GM23248 (cell line): Measurements from ENCODE around the gene GPAT3. TPM values are rescaled to one million over a fixed set of nuclear protein-coding genes. Genes with fewer than 3 reads are reported as not detected.
A peak's percentile ranks its signal among the peaks of the same experiment; 100 is the strongest.

Experiments
- DNase-seq: peaks from one replicate; pipeline ENCODE4 v3.0.0-alpha.2; 2015
- H2AFZ ChIP-seq: fragments of 200-600 bp; sonication (generic); 2 replicates; pipeline ENCODE4 v1.6.1; 2016; ENCODE audit warnings: antibody characterized with exemption
- H3F3A ChIP-seq: fragments of 200-600 bp; sonication (generic); 2 replicates; pipeline ENCODE4 v1.6.1; 2016; ENCODE audit warnings: mild to moderate bottlenecking, antibody characterized with exemption, mixed run types; ENCODE audit not compliant: insufficient read depth
- H3K27ac ChIP-seq: fragments of 200-600 bp; sonication (generic); 2 replicates; pipeline ENCODE4 v1.5.1; 2016; ENCODE audit warnings: mild to moderate bottlenecking
- H3K27me3 ChIP-seq: fragments of 200-600 bp; sonication (generic); replicated peaks from 2 replicates; pipeline ENCODE4 v1.6.1; 2016; ENCODE audit warnings: mild to moderate bottlenecking; ENCODE audit not compliant: insufficient read depth
- H3K36me3 ChIP-seq: fragments of 200-600 bp; sonication (generic); 2 replicates; pipeline ENCODE4 v1.6.1; 2016; ENCODE audit warnings: low read depth, mild to moderate bottlenecking
- H3K4me1 ChIP-seq: fragments of 200-600 bp; sonication (generic); 2 replicates; pipeline ENCODE4 v1.6.1; 2016; ENCODE audit warnings: mild to moderate bottlenecking; ENCODE audit not compliant: insufficient read depth
- H3K4me2 ChIP-seq: fragments of 200-600 bp; sonication (generic); one replicate; pipeline ENCODE4 v1.6.1; 2016; ENCODE audit warnings: mild to moderate bottlenecking; ENCODE audit not compliant: unreplicated experiment
- H3K4me3 ChIP-seq: fragments of 200-600 bp; sonication (generic); 2 replicates; pipeline ENCODE4 v1.5.1; 2016; ENCODE audit warnings: mild to moderate bottlenecking
- H3K79me2 ChIP-seq: fragments of 200-600 bp; sonication (generic); 2 replicates; pipeline ENCODE4 v1.6.1; 2016; ENCODE audit warnings: mild to moderate bottlenecking; ENCODE audit not compliant: insufficient read depth
- H3K9ac ChIP-seq: fragments of 200-600 bp; sonication (generic); 2 replicates; pipeline ENCODE4 v1.6.1; 2016; ENCODE audit warnings: mild to moderate bottlenecking
- H3K9me2 ChIP-seq: fragments of 200-600 bp; sonication (generic); 2 replicates; pipeline ENCODE4 v1.6.1; 2016; ENCODE audit warnings: mixed run types, mild to moderate bottlenecking, moderate library complexity; ENCODE audit not compliant: insufficient read depth
- H3K9me3 ChIP-seq: fragments of 200-600 bp; sonication (generic); one replicate; pipeline ENCODE4 v1.6.1; 2017; ENCODE audit warnings: low read depth
- H4K20me1 ChIP-seq: fragments of 200-600 bp; sonication (generic); 2 replicates; pipeline ENCODE4 v1.6.0; 2016; ENCODE audit not compliant: insufficient read depth
- EZH2 ChIP-seq: fragments of 200-600 bp; sonication (generic); IDR thresholded peaks from 2 replicates; pipeline ENCODE4 v1.6.1; 2018; ENCODE audit warnings: antibody characterized with exemption, mild to moderate bottlenecking; ENCODE audit not compliant: insufficient read depth, poor library complexity, severe bottlenecking
- EZH2phosphoT487 ChIP-seq: fragments of 200-600 bp; sonication (generic); IDR thresholded peaks from 2 replicates; pipeline ENCODE4 v1.6.1; 2018; ENCODE audit warnings: antibody characterized with exemption, moderate library complexity, mild to moderate bottlenecking, low read depth; ENCODE audit not compliant: insufficient read depth
- WGBS, 2 experiments: methylation state at CpG; one replicate each; pipeline ENCODE4 v1.1.6; 2015 to 2017; ENCODE audit warnings: low lambda C conversion rate in 2 of 2, low coverage in 1 of 2; ENCODE audit errors: missing lambda C conversion rate in 2 of 2; 5-methylcytosine and 5-hydroxymethylcytosine counted together
- in situ Hi-C: fragments of 300-500 bp; cut with MboI; formaldehyde crosslinking; loops from 2 replicates; pipeline ENCODE4 v1.15.0; 2020
- polyA plus RNA-seq: library from polyadenylated mRNA; unstranded; fragments of >200 nt; fragmentation: Nextera tagmentation; extraction: Ambion mirVana; gene quantifications from 2 replicates; pipeline ENCODE4 v1.2.1, GENCODE V29; 2016
- total RNA-seq: library from RNA; depleted of rRNA; stranded (reverse); fragments of >200 nt; shearing (Covaris generic); gene quantifications from 2 replicates; pipeline ENCODE4 v1.2.3, GENCODE V29; 2014

Gene GPAT3
- total and polyA plus RNA-seq, 2 experiments from 2014 or later, result 1.7 to 2.5 TPM

GRCh38 chr4:83639849-83640493 lies 104.1 kb downstream of the GPAT3 start:
- Histone ChIP-seq H3K4me1 (peaks cover 2% of the 10 kb centered on the region; the same call in 1 of the 2 replicates), H3K4me3 (no peak overlapping the region), H3K9ac (no peak overlapping the region), H3K4me2 (no peak overlapping the region), H3K36me3 (no peaks in the 10 kb centered on the region), H3F3A (no peaks in the 10 kb centered on the region), H3K79me2 (no peaks in the 10 kb centered on the region), H3K27me3 (no peaks in the 10 kb centered on the region), H3K9me2 (no peaks in the 10 kb centered on the region), H2AFZ (peak overlapping the region; percentile 17; the same call in 1 of the 2 replicates), H4K20me1 (no peaks in the 10 kb centered on the region), H3K9me3 (no peaks in the 10 kb centered on the region), H3K27ac (no peak overlapping the region)
- WGBS, 2 experiments, result 23% methylated on average over 5 of the region's 5 CpGs
- in situ Hi-C loops, result loop anchor here (5.0 to 25.0 kb wide), 3 partner anchors 128 to 865 kb away; no protein-coding TSS in a partner anchor
- DNase-seq, result peak; percentile 83
- TF ChIP-seq EZH2, result no peak
- no peak for TF ChIP-seq EZH2phosphoT487

- in situ Hi-C loops, result loop anchor here (10.0 to 25.0 kb wide), 2 partner anchors 281 to 862 kb away; no protein-coding TSS in a partner anchor
Measured at GRCh38 chr4:83643036-83643435, 107.1 kb downstream of the GPAT3 start.

GRCh38 chr4:83644677-83645659 lies 109.1 kb downstream of the GPAT3 start:
- Histone ChIP-seq H3K79me2 (no peaks in the 10 kb centered on the region), H3K9me2 (no peaks in the 10 kb centered on the region), H2AFZ (peak overlapping the region; percentile 47), H3K27ac (no peak overlapping the region), H3K36me3 (no peaks in the 10 kb centered on the region), H3F3A (no peaks in the 10 kb centered on the region), H3K9me3 (no peaks in the 10 kb centered on the region), H4K20me1 (no peaks in the 10 kb centered on the region), H3K4me1 (peaks cover 13% of the 10 kb centered on the region), H3K27me3 (no peaks in the 10 kb centered on the region), H3K9ac (no peak overlapping the region), H3K4me3 (0 out of 2 replicates have a peak overlapping the region, but pooled peaks have one; percentile 22), H3K4me2 (peak overlapping the region; percentile 60)
- DNase-seq, result peak; percentile 66
- WGBS, 2 experiments, result 0 to 1% methylated on average over 5 of the region's 5 CpGs
- TF ChIP-seq EZH2phosphoT487 (no peak), EZH2 (no peak)
- in situ Hi-C loops, result loop anchor here (10.0 to 25.0 kb wide), 2 partner anchors 283 to 860 kb away; no protein-coding TSS in a partner anchor

More at GRCh38 chr4:83643036-83643435, 107.1 kb downstream of the GPAT3 start:
- Histone ChIP-seq H3K36me3 (no peaks in the 10 kb centered on the region), H3K9me2 (no peaks in the 10 kb centered on the region), H3K4me3 (no peak overlapping the region), H3K9ac (no peak overlapping the region), H3K4me1 (peaks cover 13% of the 10 kb centered on the region), H3K4me2 (no peak overlapping the region), H3K27me3 (no peaks in the 10 kb centered on the region), H3K79me2 (no peaks in the 10 kb centered on the region), H2AFZ (no peak overlapping the region), H3K27ac (no peak overlapping the region), H3F3A (no peaks in the 10 kb centered on the region), H3K9me3 (no peaks in the 10 kb centered on the region), H4K20me1 (no peaks in the 10 kb centered on the region)
- WGBS, 2 experiments, result 81 to 87% methylated on average over 4 of the region's 4 CpGs
- DNase-seq, result no peak
- TF ChIP-seq EZH2phosphoT487 (no peak), EZH2 (no peak)

GRCh38 chr4:83646538-83647239 lies 110.8 kb downstream of the GPAT3 start:
- TF ChIP-seq EZH2 (no peak), EZH2phosphoT487 (no peak)
- Histone ChIP-seq H3K9me3 (no peaks in the 10 kb centered on the region), H3F3A (0 out of 2 replicates have a peak, but pooled peaks cover 5% of the 10 kb centered on the region), H4K20me1 (no peaks in the 10 kb centered on the region), H3K4me2 (peak overlapping the region; percentile 10), H3K9me2 (no peaks in the 10 kb centered on the region), H2AFZ (peak overlapping the region; percentile 4), H3K79me2 (no peaks in the 10 kb centered on the region), H3K4me1 (peaks cover 19% of the 10 kb centered on the region), H3K36me3 (no peaks in the 10 kb centered on the region), H3K27ac (no peak overlapping the region), H3K4me3 (no peak overlapping the region), H3K9ac (no peak overlapping the region), H3K27me3 (no peaks in the 10 kb centered on the region)
- DNase-seq, result peak; percentile 46
- in situ Hi-C loops, result loop anchor here (10.0 to 25.0 kb wide), 2 partner anchors 284 to 858 kb away; no protein-coding TSS in a partner anchor
- 40 to 44% methylated on average over 7 of the region's 7 CpGs for WGBS, 2 experiments
